Daoy (cell line): ENCODE results near the gene SESN3. TPM values are rescaled to one million over a fixed set of nuclear protein-coding genes. Genes with fewer than 3 reads are reported as not detected.
"Not testable (repeated sequence)": the region's sequence is repeated elsewhere in the genome, so short reads cannot be mapped to it uniquely, and the experiment has no call there.

Experiments
- DNase-seq: peaks from one replicate; pipeline ENCODE4 v3.0.0-alpha.2; 2015; ENCODE audit warnings: low read depth
- total RNA-seq: library from RNA; depleted of rRNA; stranded (reverse); fragments of >200 nt; shearing (Covaris generic); gene quantifications from 2 replicates; pipeline ENCODE4 v1.2.3, GENCODE V29; 2014

Gene SESN3
- total RNA-seq, 1 experiment from 2014 or later: 2.4 TPM

DNA sequence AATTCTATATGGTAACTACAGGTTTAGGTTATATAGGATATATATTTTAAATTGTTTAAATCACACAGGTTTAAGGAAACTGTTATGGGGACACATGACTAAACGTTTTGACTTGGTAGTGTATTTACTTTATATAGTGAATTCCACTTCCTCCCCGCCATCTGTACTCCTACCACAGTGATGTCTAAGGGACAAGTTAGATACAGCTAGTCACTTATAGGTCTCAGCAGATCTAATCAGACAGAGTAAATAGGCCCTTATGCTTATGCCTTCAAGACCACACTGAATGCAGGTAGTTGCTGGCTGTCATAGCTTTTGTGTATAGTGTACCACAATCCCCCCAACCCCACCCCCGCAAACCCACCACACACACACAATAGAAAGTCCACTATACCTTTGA is 8.2 kb downstream of the SESN3 start:
- DNase-seq: no peak

DNA sequence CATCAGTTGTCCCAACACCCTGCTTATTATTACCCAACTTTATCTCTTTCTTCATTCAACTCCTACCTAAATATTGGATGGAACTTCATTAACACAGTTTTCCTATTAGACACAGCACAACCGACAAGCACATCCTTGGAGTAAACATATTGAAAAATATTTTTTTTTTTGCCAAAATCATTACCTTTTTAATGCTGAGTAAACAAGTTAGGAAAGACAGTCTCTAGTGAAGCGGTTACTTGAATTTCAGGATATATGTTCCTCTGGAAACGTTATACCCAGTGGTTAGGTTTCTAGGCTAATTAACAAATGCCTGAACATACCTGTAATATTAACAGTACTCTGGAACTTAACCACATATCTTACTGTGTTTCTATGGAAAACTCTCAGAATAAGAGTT is 11.4 kb downstream of the SESN3 start:
- no peak for DNase-seq

DNA sequence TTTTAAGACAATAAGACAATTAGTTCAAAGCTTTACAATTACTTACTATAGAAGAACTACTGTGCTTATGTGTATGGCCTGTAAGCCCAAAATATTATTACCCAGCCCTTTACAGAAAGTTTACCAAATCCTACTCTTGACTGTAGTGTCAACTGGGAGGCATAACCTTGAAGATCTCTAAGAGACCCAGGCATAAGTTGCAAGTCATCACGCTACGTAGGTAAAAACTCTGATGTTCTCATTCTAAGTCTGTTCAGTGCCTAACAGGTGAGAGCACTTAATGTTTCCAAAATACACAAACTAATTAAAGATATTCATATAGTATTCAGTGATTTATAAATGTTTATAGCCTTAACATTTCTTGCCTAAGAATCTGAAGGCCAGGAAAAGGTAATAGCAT is 12.9 kb downstream of the SESN3 start:
- DNase-seq: no peak

DNA sequence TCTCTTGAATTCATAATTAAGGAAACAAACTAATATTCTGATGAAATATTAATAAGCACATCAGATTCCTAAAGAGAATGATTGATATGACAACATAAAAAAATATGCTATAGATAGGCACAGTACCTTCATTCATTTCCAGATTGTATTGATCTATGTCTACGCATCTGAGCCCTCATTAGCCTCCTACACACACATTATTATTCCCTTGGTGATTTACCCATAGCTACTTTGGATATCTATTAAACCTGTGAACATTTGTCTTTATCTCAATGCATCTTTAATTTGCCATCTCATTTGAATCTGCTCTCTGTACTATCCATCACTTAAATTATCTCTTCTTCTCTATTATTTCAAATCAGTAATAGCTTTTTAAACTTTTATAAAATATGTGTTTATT is 18.4 kb downstream of the SESN3 start:
- no peak for DNase-seq

DNA sequence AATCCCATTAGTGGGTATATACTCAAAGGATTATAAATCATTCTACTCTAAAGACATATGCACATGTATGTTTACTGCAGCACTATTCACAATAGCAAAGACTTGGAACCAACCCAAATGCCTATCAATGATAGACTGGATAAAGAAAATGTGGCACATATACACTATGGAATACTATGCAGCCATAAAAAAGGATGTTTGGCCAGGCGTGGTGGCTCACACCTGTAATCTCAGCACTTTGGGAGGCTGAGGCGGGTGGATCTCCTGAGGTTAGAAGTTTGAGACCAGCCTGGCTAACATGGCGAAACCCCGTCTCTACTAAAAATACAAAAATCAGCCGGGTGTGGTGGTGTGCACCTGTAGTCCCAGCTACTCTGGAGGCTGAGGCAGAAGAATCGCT is 21.5 kb downstream of the SESN3 start:
- DNase-seq: not testable (repeated sequence)

DNA sequence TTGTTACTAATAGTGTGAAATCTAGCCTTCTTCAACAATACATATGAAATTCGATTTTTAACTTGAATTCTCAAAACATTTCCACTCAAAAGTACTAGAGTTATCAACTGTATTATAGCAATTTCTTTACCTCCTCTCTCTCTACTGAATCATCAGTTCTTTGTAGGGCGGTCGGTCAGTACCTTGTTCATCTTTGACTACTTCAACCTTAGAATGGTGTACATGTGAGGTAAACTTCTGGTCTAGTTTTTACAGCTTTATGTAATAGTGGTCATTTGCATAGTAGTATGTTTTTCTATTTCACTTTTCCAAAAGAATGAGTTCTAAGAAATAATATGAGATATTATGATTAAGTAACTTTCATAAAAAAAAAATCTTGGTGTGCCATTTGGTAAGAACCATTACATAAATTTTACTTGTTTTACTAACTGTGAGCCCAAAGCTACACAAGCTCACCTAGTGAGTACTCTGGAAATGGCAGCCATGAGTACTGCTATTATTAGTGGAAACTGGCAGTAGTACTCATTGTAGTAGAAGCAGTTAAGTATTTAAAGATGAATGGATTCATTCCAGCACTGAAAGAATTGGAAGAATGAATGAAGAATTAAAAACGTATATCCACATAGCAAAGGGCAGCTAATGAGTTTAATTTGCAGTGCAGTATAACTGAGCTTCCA is 30.1 kb downstream of the SESN3 start:
- no peak for DNase-seq

DNA sequence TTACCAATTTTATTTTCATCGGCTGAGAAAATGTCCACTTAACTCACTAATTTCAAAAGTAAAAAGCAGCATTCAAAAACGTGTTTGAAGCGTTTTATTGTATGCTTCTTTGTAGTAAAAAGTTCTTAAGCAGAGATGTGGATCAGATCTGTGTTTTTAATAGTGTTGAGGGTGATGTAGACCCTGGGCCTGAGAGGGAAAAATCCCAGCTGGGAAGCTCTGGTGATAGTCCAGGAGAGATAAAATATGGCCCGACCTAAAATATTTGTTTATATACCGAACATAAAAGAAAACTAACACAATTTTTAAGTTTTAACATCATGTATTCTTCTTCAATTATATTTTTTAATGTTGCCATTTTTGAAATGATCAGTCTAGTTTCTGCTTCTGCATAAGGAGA is 35.2 kb downstream of the SESN3 start:
- DNase-seq: no peak

DNA sequence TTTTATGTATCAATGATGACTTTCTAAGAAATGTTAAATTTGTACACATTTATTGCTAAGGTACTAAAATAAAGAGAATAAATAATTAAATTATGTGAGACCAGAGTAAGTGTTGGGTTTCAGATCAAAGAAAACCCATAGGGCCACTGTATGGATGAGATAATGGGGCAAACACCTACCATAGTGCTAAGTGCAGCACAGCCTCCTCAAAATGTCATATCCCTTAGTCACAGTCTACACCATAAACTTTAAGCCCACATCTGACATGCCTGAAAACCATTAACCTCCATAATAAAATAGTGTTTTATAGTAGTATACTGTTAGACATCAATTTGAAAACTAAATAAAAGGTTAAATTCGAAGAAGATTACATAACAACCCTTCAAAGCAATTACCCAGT is 37.5 kb downstream of the SESN3 start:
- DNase-seq: no peak

DNA sequence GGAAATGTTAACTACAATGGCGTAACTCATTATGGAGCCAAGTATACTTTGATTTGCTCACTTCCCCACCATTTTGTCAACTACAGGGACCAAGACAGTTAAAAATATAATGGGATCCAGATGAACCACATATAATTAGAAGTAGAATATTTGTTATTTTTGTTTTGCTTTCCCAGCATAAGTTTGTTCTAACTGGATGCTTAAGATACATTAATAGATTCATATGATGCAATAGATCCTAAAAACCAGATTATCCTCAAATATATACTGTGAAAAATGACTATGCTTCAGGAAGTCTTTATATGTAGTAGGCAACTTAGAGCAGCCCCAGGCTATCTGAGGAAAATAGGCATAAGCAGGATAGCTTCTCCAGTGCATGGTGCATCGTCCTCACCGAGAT is 38.3 kb downstream of the SESN3 start:
- no peak for DNase-seq

DNA sequence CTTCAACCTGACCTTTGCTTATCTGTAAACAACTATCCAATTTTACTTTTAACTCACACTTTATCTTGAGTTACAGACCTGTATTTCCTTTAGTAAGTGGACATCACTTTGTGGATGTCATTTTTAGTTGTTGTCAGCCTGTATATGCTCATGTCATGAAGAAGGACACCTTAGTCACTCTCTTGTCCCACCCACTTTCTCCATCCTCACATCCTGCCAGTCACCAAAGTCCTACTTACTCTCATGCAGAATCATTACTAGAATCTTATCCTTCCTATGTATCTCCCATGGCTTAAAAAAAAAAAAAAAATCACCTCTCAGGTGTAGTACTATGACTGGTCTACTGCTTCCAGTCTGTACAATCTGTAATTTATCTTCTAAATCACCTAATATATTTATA is 43.3 kb downstream of the SESN3 start:
- DNase-seq: no peak

DNA sequence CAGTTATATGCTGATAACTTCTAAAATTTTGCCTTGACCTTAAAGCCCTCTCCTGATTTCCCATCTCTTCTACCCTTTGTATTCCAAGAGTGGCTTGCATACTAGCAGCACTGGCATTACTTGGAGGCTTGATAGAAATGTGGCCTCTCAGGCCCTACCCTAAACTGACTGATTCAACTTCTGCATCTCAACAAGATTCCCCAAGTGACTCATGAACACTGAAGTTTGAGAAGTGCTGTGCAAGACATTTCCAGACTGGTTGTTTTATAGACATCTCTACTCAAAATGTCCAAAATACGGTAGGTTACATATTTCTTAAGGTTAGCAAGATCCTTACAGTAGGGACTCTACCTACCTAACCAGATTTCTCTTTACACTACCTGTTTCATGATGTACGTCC is 48.6 kb downstream of the SESN3 start:
- DNase-seq: no peak

DNA sequence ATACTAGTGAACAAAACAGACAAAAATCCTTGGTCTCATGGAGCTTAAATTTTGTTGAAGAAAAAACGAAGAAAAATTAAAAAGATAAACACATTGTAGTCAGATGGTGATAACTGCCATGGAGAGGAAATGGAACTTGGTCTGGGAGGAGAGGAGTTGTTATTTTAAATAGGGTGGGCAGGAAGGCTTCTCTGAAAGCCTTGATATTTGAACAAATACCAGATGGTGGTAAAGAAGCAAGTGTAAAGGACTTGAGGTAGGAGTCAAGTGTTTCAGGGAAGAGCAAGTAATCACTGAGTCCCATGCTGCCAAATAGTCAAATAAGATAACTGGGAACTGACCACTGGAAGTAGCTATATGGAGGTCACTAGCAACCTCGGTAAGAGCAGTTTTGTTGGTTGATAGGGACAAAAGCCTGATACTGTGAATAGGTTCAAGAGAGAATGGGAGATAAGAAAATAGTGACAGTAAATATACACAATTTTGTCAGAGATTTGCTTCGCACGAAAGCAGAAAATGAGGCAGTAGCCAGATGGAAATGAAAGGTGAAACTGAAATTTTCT is 55.1 kb downstream of the SESN3 start:
- no peak for DNase-seq

DNA sequence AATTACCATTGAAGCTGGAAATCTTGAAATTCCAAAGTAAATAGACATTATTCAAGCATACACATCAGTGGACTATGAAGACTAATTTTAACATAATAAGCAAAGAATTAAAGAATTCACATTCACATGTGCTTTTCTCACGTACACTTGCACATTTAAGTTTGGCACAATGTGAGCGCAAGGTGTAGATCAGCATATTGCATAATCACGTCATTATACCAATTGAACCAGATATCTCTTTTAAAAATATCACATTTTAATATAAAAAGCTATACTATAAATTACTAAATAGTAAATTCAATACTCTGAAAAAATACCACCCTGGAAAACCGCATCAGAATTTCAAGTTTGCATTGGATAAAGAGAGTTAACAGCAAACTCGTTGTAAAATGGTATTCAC is 60.7 kb downstream of the SESN3 start:
- DNase-seq: no peak

DNA sequence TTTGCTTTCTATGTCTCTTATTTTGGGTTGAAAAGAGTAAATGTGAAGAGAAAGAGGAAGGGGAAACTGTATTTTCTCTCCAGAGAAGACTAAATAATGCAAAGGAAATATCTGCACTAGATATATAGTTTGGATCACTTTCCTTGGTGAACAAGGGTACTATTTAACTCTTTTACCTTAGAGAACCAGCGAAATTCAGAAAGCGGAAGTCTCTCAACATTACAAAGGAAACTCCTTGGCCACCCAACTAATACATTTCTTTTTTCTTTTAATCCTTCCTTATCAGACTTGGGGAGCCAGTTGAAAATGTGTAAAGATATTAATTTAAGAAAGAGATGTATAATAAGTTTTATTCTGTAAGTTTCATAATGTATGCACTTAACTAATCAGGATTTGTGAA is 64.2 kb downstream of the SESN3 start:
- DNase-seq: no peak

DNA sequence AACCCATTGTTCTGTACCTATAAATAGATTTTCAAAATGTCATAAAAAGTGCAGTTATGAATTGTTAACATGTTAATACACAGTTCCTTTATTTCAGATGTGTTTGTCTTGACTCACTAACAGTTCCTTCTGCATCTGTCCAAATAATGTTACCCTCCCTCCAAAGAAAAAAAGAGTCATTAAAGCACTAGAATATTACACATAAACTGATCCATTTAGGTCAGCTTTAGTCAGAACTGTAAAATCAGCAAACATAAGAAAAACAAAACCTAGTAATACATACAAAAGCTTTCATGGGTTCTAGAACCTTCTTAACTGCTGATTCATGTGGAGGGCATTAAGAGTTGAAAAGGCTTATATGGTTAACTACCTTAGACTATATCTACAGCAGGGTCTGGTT is 65.4 kb downstream of the SESN3 start:
- no peak for DNase-seq

DNA sequence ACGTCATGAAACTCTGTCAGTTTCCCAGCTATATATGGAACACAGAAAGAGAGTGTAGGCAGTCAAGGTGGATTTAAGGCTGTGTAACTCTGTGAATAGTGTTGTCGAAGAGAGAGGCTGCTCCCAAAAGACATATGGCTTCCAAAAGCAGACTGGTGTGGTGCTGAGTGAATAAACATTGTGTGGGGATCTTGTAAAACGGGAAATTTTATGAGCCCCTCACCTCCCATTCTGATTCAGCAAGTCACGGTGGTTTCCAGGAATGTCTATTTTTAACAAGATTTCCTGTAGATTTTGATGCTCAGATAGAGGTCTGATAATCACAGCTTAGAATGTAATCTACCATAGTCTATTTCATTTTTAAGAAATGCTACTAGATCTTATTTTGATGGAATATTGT is 67.9 kb downstream of the SESN3 start:
- no peak for DNase-seq

DNA sequence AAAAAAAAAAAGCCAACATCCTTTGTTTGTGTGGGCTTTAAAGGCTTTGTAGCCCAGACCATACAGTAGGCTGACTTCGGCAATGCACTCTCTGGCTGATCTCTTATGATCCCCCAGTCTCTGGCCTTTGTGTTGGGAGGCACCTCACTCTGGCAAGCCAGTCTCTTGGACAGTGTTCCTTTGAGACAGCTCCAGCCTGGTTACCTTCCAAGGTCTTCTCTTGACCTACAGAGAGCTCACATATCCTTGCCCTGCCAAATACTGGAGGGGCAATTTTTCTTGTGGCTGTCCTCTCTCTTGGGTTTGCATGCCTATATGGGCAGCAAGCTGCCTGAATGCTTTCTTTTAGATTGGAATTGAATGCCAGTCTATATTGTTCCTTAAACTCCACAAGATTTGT is 69.8 kb downstream of the SESN3 start:
- no peak for DNase-seq

DNA sequence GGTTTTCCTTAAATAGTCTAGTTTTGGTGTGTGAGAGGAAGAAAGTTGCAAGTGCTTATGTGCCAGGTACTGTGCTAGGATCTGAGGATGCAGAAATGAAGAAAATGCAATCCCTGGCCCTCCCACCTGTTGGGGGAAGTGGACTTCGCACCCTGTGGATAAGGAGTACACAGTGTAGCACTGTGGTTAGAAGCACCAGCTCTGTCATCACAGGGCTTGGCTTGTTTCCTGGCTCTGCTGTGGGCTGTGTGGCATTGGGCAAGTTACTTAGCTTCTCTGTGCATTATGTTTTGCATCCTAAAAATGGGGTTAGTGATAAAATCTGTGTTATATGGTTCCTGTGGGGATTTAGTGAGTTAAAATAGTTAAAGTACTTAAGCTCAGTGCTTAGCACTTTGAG is 73.2 kb downstream of the SESN3 start:
- DNase-seq: no peak

DNA sequence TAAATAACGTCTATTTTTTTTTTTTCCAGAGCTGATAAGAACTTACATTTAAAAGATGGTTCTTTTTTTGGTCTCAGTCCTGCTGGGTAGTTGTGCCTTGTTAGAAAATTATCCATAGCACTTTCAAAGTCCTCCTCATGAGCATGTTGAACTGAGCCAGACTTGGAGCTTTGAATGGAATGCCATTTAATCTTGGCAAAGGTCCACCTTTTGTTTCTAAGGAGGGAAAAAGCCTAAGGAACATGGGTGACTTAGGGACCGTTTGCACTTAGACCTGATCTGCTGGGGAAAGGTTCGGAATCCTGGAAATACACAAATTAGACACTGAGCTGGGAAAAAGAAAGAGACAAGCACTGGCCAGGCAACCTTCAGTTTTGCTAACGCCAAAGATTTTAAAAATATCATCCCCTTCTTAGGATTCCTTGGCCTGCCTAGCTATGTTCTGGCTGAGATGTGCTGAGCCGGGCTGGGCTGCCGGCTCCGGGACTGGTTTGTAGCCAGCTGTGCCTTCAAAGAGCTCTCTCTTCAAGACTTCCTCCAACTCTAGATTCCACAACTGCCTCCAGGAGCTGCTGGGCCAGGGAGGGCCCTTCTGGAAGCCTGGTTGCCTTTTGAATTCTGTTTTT is 74.0 kb downstream of the SESN3 start:
- no peak for DNase-seq

DNA sequence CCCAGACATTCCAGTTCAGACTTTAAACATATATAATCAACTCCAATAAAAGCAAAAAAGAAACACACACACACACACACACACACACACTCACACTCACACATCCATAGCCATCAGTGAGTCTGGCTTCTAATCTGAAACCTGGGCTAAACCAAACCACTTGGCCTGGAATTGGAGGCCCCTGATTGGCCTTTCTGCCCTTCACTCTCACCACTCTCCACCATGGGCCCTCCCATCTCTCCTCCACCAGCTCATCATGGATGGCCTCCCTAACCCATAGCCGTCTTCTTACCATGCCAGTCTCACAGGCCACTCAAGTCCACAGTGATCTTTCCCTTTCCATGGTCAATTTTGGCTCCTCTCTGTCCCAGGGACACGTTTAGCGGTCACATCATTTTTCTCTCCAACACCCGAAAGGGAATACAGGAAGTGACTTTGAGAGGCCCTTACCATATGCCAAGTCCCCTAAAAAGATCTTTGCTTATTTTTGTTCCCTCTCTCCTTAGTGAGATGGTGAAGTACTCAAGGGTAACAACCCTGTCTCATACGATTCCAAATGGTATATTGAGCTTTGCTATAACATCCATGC is 74.8 kb downstream of the SESN3 start:
- no peak for DNase-seq

DNA sequence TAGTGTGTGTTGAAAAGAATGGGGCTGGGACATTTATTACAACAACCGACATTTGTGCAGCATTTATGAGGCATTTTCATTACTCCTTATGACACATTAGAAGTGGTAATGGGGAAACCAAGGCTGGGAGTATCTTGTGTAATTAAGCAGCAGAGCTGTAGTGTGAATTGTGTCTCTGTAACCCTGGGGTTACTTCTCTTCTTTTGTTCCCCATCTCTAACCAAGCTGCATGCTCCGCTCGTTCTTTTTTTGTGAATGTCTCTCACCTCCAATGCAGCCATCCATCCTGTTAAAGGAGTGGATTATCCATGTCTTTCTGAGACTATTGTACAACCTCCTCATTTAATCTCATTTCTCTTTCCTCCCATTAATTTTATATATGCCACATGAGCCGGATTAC is 75.6 kb downstream of the SESN3 start:
- no peak for DNase-seq

DNA sequence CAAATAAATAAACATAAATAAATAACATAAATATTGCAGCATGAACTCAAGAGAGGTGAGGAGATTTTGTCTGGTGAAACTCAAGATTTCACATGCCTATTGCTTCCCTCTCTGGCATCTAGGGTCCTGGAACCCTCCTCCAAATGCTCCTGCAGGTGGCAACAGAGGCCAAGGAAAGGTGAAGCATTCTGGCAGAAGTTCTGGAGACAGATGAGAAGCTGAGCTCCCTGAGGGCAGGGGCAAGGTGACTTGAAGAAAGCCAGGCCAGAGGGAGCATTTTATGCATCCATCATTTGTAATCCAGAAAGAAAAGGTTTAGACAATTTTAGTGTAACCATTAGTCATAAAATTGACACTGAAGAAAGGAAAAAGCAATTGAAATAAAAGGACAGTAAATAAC is 76.5 kb downstream of the SESN3 start:
- DNase-seq: peak; percentile 63

DNA sequence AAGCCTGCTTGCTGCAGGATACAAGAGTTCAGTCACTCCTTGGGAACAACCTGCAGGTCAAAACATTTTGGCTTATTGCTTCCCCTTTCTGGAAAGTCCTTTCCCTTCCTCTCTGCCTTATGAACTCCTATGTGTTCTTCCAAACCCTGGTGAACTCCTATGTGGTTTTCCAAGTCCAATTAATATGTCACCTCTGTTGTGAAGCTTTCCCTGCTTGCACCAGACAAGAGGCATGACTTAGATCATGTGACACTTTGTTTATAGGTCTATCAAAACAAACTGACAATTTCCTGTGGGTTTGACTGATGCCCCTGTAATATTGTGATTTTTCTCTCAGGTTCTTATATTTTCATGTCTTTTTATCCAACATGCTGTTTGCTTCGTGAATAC is 77.2 kb downstream of the SESN3 start:
- DNase-seq: no peak
